OCI-LY1 (cell line): Measurements from ENCODE around the gene TBRG4.

Experiments
- EZH2 ChIP-seq: fragments of 200-600 bp; sonication (generic), shearing (Covaris generic); IDR thresholded peaks from 2 replicates; pipeline ENCODE4 v1.8.0; 2017; ENCODE audit warnings: borderline replicate concordance, mixed run types, mild to moderate bottlenecking, antibody characterized with exemption, low read length, moderate library complexity, mixed read lengths
- TF ChIP-seq, protein P1 (sequence below): fragments of 200-600 bp; sonication (generic), shearing (Covaris generic); IDR thresholded peaks from 2 replicates; pipeline ENCODE4 v1.5.1; 2017; ENCODE audit warnings: mild to moderate bottlenecking, antibody characterized with exemption, low read length, moderate library complexity, mixed read lengths

GRCh38 chr7:45084901-45085618, 26.4 kb downstream of the TBRG4 start:
- TF ChIP-seq, protein P1, sequence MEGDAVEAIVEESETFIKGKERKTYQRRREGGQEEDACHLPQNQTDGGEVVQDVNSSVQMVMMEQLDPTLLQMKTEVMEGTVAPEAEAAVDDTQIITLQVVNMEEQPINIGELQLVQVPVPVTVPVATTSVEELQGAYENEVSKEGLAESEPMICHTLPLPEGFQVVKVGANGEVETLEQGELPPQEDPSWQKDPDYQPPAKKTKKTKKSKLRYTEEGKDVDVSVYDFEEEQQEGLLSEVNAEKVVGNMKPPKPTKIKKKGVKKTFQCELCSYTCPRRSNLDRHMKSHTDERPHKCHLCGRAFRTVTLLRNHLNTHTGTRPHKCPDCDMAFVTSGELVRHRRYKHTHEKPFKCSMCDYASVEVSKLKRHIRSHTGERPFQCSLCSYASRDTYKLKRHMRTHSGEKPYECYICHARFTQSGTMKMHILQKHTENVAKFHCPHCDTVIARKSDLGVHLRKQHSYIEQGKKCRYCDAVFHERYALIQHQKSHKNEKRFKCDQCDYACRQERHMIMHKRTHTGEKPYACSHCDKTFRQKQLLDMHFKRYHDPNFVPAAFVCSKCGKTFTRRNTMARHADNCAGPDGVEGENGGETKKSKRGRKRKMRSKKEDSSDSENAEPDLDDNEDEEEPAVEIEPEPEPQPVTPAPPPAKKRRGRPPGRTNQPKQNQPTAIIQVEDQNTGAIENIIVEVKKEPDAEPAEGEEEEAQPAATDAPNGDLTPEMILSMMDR, result no peak
- TF ChIP-seq EZH2, result no peak
